Mesothelial cell of epicardium (in vitro differentiated cells): ENCODE data around the gene LPIN3. TPM values are rescaled to one million over a fixed set of nuclear protein-coding genes. Genes with fewer than 3 reads are reported as not detected.

ENCODE experiments used
- DNase-seq, 2 experiments: peaks; one replicate each; pipeline ENCODE4 v3.0.0; 2021; ENCODE audit warnings: low spot score in 2 of 2; ENCODE audit not compliant: unreplicated experiment in 2 of 2
- H3K27ac Mint-ChIP-seq: 2 replicates; pipeline ENCODE4 v1.8.0; 2021; ENCODE audit warnings: mixed read lengths
- H3K27me3 Mint-ChIP-seq: 2 replicates; pipeline ENCODE4 v1.8.0; 2021; ENCODE audit warnings: low read depth, mixed read lengths
- H3K36me3 Mint-ChIP-seq: 2 replicates; pipeline ENCODE4 v1.8.0; 2021; ENCODE audit warnings: mixed read lengths
- H3K4me1 Mint-ChIP-seq: 2 replicates; pipeline ENCODE4 v1.8.0; 2021; ENCODE audit warnings: mixed read lengths
- H3K4me3 Mint-ChIP-seq: 2 replicates; pipeline ENCODE4 v1.8.0; 2021; ENCODE audit warnings: mild to moderate bottlenecking, moderate library complexity, mixed read lengths
- H3K9me3 Mint-ChIP-seq: 2 replicates; pipeline ENCODE4 v1.8.0; 2021; ENCODE audit warnings: mixed read lengths
- total RNA-seq: library from RNA; stranded (reverse); gene quantifications from 3 replicates; pipeline ENCODE4 v1.2.1, GENCODE V29; 2021
- TF ChIP-seq, protein P1 (sequence below): fragments of 200-600 bp; sonication (generic); IDR thresholded peaks from one replicate; pipeline ENCODE4 v1.5.0; 2021; ENCODE audit warnings: antibody characterized with exemption; ENCODE audit not compliant: unreplicated experiment

LPIN3 gene
- total RNA-seq, 1 donor from 2014 or later, result 21.3 TPM

DNA sequence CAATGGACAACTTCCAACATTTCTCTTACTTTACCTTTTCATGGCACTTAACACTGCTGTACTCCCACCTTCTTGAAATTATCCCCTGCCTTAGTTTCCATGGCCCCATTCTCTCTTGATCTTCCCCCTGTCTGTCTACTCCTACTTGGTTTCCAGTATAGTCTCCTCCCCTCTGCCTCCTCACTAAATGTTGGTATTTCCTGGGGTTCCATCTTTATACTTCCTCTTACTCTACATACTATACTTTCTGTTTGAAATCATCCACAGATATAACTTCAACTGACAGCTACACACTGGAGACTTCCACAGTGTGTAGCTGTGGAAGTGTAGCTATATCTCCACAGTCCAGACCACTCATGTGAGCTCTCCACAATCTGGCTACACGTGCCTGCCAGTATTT, 36.6 kb upstream of the LPIN3 start:
- Mint-ChIP-seq H3K4me1 (peaks cover 9% of the 10 kb centered on the region), H3K27me3 (no peaks in the 10 kb centered on the region), H3K36me3 (no peaks in the 10 kb centered on the region), H3K4me3 (no peak overlapping the region), H3K9me3 (no peaks in the 10 kb centered on the region), H3K27ac (no peak overlapping the region)
- DNase-seq, result no peak
- TF ChIP-seq, protein P1, sequence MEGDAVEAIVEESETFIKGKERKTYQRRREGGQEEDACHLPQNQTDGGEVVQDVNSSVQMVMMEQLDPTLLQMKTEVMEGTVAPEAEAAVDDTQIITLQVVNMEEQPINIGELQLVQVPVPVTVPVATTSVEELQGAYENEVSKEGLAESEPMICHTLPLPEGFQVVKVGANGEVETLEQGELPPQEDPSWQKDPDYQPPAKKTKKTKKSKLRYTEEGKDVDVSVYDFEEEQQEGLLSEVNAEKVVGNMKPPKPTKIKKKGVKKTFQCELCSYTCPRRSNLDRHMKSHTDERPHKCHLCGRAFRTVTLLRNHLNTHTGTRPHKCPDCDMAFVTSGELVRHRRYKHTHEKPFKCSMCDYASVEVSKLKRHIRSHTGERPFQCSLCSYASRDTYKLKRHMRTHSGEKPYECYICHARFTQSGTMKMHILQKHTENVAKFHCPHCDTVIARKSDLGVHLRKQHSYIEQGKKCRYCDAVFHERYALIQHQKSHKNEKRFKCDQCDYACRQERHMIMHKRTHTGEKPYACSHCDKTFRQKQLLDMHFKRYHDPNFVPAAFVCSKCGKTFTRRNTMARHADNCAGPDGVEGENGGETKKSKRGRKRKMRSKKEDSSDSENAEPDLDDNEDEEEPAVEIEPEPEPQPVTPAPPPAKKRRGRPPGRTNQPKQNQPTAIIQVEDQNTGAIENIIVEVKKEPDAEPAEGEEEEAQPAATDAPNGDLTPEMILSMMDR, result no peak

DNA sequence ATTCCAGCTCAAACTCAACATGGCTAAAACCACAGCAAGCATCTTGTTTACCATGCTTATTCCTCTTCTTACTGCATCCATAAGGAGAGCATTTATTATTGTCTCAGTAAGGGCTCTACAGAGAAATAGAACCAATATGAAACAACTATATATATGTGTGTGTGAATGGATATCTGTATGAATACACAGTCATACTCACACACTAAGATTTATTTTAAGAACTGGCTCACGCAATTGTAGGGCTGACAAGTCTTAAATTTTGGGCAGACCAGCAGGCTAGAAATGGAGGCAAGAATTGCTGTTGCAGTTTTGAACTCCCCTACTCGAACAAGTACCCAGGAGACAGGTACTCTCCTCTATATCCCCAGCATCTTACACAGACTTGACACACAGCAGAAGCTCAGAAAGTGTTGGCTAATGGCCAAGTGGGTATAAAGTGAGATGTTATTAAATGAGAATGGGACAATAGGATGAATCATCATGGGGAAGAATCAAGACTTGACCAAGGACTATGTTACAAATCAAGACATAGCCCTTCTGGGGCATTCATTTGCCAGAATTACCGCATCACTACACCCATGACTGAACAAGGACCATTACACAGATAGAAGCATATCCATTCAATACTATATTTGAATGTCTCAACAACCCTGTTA, 36.1 kb upstream of the LPIN3 start:
- peaks cover 11% of the 10 kb centered on the region for H3K4me1 Mint-ChIP-seq
- TF ChIP-seq, protein P1, result no peak
- DNase-seq, result no peak
- no peaks in the 10 kb centered on the region for H3K27me3 Mint-ChIP-seq
- H3K27ac Mint-ChIP-seq, result no peak overlapping the region
- no peaks in the 10 kb centered on the region for H3K36me3 Mint-ChIP-seq
- no peaks in the 10 kb centered on the region for H3K9me3 Mint-ChIP-seq
- no peak overlapping the region for H3K4me3 Mint-ChIP-seq

DNA sequence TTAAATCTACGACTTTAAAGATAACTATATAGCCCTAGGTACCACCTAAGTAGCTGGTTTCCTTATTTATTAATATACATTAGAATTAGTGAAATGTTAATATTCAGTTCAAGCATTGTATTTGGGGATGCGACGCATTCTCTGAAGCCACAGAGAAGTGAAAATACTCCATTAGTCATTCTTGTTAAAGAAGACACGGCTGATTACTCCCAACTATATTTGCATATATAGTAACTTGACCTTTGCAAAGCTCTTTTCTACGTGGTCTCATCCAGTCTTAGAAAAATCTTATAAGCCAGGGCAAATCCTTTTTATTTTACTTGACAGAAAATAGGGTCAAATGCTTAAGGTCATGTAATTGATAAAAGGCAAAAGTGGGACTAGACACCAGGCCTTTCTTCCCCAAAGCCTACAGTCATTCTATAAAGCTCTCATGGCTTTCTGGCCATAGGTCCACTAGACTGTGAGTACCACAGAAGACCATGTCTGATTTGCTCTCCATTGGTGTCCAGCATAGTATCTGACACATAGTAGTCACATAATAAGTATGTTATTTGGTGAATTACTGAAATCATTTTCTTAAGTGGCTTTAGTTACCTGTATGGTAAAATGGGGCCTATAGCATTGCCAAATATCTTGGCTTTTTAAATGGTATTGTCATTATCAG, 34.4 kb upstream of the LPIN3 start:
- DNase-seq, result no peak
- Mint-ChIP-seq H3K27me3 (no peaks in the 10 kb centered on the region), H3K36me3 (no peaks in the 10 kb centered on the region), H3K4me1 (peaks cover 6% of the 10 kb centered on the region), H3K27ac (no peak overlapping the region), H3K9me3 (no peaks in the 10 kb centered on the region), H3K4me3 (no peak overlapping the region)
- TF ChIP-seq, protein P1, result no peak

DNA sequence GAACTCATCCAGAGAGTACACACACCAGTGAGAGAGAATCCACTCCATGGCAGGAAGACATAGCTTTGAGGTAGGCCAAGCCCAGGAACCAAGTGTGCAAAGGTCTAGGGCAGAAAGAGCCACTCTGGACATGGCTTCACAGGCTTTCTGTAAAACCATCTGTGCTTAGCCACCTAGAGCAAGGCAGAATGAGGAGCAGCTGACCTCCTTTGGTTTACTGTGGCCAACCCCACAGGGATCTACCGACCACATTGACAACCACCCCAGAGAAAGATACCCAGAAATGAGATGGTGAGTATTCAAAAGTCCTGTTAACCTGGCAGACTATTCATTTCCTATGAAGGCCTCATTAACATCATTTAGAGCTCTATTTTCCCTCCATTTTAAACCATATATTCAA, 33.6 kb upstream of the LPIN3 start:
- Mint-ChIP-seq H3K36me3 (no peaks in the 10 kb centered on the region), H3K9me3 (no peaks in the 10 kb centered on the region), H3K27me3 (no peaks in the 10 kb centered on the region), H3K4me1 (peaks cover 6% of the 10 kb centered on the region), H3K27ac (no peak overlapping the region), H3K4me3 (no peak overlapping the region)
- TF ChIP-seq, protein P1, result no peak
- no peak for DNase-seq

DNA sequence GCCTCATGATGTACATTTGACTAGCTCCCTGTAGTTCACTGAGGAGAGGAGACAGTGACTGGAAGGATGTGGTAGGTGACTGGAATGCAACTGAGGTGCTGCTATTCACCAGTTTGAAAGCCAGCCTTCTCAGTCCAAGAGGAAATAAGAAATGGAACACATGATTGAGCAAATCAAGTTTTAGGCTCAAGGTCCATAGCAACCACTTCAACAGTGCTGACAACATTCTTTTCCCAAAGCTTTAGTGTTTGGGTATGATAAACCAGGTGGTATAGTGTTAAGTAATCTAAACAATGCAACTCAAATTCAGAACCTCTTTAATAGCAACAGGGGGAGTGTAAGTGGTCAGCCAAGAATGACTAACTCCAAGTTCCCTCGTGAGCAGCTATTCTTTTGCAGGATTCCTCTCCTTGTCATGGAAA, 32.3 kb upstream of the LPIN3 start:
- Mint-ChIP-seq H3K27ac (no peak overlapping the region), H3K36me3 (no peaks in the 10 kb centered on the region), H3K4me1 (peaks cover 6% of the 10 kb centered on the region), H3K27me3 (no peaks in the 10 kb centered on the region), H3K4me3 (no peak overlapping the region), H3K9me3 (no peaks in the 10 kb centered on the region)
- no peak for DNase-seq
- TF ChIP-seq, protein P1, result no peak
